ENCODE data around the gene ADCY10. TPM values are rescaled to one million over a fixed set of nuclear protein-coding genes. Genes with fewer than 3 reads are reported as not detected.

ADCY10 gene
- total and polyA plus RNA-seq, 2 experiments from 2014 or later: not detected

DNA sequence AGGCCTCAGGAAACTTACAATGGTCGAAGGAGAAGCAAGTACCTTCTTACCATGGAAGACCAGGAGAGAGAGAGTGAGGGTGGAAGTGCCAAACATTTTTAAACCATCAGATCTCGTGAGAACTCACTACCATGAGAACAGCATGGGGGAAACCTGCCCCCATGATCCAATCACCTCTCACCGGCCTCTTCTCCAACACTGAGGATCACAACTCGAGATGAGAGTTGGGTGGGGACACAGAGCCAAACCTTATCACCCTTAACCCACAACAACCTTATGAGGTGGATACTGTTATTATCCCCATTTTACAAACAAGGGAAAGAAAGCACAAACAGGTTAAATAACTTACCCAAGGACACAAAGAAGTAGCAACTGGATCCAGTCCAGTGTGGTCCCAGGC lies 111.7 kb downstream of the ADCY10 start:
- no peak for DNase-seq (ENCODE audit: low spot score)
- peaks cover 2% of the 10 kb centered on the region; the same call in 2 of the 3 replicates for H3K4me1 Mint-ChIP-seq
- H3K79me2 ChIP-seq (replicated peaks; ENCODE audit: insufficient read depth): no peaks in the 10 kb centered on the region
- ATAC-seq: no peak
- no peaks in the 10 kb centered on the region for H4K20me1 ChIP-seq (replicated peaks; ENCODE audit: insufficient read depth)
- H3K4me3 Mint-ChIP-seq: no peak overlapping the region
- peaks cover 5% of the 10 kb centered on the region; the same call in 1 of the 2 replicates for H3K9me2 ChIP-seq (ENCODE audit: insufficient read depth)
- H3K27ac ChIP-seq (ENCODE audit: low read depth): no peak overlapping the region
- H3K27ac Mint-ChIP-seq: no peak overlapping the region
- 0 out of 2 replicates have a peak, but pooled peaks cover 2% of the 10 kb centered on the region for H3F3A ChIP-seq (replicated peaks; ENCODE audit: low read depth)
- TF ChIP-seq POLR2AphosphoS5 (IDR thresholded peaks at IDR 0.05; ENCODE audit: low read depth): no peak
- no peak for TF ChIP-seq CREB1 (CRISPR knock-in tag; IDR thresholded peaks at IDR 0.05; ENCODE audit: low read depth)
- TF ChIP-seq NANOG (IDR thresholded peaks at IDR 0.05; ENCODE audit: borderline replicate concordance): no peak
- TF ChIP-seq JUNB (IDR thresholded peaks at IDR 0.05; ENCODE audit: unreplicated experiment): no peak
- TF ChIP-seq STAT1 (IDR thresholded peaks at IDR 0.05; ENCODE audit: unreplicated experiment): no peak
- TF ChIP-seq, protein P1, sequence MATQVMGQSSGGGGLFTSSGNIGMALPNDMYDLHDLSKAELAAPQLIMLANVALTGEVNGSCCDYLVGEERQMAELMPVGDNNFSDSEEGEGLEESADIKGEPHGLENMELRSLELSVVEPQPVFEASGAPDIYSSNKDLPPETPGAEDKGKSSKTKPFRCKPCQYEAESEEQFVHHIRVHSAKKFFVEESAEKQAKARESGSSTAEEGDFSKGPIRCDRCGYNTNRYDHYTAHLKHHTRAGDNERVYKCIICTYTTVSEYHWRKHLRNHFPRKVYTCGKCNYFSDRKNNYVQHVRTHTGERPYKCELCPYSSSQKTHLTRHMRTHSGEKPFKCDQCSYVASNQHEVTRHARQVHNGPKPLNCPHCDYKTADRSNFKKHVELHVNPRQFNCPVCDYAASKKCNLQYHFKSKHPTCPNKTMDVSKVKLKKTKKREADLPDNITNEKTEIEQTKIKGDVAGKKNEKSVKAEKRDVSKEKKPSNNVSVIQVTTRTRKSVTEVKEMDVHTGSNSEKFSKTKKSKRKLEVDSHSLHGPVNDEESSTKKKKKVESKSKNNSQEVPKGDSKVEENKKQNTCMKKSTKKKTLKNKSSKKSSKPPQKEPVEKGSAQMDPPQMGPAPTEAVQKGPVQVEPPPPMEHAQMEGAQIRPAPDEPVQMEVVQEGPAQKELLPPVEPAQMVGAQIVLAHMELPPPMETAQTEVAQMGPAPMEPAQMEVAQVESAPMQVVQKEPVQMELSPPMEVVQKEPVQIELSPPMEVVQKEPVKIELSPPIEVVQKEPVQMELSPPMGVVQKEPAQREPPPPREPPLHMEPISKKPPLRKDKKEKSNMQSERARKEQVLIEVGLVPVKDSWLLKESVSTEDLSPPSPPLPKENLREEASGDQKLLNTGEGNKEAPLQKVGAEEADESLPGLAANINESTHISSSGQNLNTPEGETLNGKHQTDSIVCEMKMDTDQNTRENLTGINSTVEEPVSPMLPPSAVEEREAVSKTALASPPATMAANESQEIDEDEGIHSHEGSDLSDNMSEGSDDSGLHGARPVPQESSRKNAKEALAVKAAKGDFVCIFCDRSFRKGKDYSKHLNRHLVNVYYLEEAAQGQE (IDR thresholded peaks at IDR 0.05; ENCODE audit: unreplicated experiment): no peak
- TF ChIP-seq, protein P2, sequence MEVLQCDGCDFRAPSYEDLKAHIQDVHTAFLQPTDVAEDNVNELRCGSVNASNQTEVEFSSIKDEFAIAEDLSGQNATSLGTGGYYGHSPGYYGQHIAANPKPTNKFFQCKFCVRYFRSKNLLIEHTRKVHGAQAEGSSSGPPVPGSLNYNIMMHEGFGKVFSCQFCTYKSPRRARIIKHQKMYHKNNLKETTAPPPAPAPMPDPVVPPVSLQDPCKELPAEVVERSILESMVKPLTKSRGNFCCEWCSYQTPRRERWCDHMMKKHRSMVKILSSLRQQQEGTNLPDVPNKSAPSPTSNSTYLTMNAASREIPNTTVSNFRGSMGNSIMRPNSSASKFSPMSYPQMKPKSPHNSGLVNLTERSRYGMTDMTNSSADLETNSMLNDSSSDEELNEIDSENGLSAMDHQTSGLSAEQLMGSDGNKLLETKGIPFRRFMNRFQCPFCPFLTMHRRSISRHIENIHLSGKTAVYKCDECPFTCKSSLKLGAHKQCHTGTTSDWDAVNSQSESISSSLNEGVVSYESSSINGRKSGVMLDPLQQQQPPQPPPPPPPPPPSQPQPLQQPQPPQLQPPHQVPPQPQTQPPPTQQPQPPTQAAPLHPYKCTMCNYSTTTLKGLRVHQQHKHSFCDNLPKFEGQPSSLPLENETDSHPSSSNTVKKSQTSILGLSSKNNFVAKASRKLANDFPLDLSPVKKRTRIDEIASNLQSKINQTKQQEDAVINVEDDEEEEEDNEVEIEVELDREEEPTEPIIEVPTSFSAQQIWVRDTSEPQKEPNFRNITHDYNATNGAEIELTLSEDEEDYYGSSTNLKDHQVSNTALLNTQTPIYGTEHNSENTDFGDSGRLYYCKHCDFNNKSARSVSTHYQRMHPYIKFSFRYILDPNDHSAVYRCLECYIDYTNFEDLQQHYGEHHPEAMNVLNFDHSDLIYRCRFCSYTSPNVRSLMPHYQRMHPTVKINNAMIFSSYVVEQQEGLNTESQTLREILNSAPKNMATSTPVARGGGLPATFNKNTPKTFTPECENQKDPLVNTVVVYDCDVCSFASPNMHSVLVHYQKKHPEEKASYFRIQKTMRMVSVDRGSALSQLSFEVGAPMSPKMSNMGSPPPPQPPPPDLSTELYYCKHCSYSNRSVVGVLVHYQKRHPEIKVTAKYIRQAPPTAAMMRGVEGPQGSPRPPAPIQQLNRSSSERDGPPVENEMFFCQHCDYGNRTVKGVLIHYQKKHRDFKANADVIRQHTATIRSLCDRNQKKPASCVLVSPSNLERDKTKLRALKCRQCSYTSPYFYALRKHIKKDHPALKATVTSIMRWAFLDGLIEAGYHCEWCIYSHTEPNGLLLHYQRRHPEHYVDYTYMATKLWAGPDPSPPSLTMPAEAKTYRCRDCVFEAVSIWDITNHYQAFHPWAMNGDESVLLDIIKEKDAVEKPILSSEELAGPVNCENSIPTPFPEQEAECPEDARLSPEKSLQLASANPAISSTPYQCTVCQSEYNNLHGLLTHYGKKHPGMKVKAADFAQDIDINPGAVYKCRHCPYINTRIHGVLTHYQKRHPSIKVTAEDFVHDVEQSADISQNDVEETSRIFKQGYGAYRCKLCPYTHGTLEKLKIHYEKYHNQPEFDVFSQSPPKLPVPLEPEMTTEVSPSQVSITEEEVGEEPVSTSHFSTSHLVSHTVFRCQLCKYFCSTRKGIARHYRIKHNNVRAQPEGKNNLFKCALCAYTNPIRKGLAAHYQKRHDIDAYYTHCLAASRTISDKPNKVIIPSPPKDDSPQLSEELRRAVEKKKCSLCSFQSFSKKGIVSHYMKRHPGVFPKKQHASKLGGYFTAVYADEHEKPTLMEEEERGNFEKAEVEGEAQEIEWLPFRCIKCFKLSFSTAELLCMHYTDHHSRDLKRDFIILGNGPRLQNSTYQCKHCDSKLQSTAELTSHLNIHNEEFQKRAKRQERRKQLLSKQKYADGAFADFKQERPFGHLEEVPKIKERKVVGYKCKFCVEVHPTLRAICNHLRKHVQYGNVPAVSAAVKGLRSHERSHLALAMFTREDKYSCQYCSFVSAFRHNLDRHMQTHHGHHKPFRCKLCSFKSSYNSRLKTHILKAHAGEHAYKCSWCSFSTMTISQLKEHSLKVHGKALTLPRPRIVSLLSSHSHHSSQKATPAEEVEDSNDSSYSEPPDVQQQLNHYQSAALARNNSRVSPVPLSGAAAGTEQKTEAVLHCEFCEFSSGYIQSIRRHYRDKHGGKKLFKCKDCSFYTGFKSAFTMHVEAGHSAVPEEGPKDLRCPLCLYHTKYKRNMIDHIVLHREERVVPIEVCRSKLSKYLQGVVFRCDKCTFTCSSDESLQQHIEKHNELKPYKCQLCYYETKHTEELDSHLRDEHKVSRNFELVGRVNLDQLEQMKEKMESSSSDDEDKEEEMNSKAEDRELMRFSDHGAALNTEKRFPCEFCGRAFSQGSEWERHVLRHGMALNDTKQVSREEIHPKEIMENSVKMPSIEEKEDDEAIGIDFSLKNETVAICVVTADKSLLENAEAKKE (CRISPR knock-in tag; IDR thresholded peaks at IDR 0.05): no peak
- TF ChIP-seq ZNF114 (CRISPR knock-in tag; IDR thresholded peaks at IDR 0.05): no peak
- no peak for TF ChIP-seq ZNF331 (CRISPR knock-in tag; IDR thresholded peaks at IDR 0.05; ENCODE audit: low read depth)
- TF ChIP-seq EZH2 (IDR thresholded peaks at IDR 0.05; ENCODE audit: low read depth, unreplicated experiment): no peak
- TF ChIP-seq, protein P3, sequence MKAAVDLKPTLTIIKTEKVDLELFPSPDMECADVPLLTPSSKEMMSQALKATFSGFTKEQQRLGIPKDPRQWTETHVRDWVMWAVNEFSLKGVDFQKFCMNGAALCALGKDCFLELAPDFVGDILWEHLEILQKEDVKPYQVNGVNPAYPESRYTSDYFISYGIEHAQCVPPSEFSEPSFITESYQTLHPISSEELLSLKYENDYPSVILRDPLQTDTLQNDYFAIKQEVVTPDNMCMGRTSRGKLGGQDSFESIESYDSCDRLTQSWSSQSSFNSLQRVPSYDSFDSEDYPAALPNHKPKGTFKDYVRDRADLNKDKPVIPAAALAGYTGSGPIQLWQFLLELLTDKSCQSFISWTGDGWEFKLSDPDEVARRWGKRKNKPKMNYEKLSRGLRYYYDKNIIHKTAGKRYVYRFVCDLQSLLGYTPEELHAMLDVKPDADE (IDR thresholded peaks at IDR 0.05): no peak
- TF ChIP-seq, protein P4, sequence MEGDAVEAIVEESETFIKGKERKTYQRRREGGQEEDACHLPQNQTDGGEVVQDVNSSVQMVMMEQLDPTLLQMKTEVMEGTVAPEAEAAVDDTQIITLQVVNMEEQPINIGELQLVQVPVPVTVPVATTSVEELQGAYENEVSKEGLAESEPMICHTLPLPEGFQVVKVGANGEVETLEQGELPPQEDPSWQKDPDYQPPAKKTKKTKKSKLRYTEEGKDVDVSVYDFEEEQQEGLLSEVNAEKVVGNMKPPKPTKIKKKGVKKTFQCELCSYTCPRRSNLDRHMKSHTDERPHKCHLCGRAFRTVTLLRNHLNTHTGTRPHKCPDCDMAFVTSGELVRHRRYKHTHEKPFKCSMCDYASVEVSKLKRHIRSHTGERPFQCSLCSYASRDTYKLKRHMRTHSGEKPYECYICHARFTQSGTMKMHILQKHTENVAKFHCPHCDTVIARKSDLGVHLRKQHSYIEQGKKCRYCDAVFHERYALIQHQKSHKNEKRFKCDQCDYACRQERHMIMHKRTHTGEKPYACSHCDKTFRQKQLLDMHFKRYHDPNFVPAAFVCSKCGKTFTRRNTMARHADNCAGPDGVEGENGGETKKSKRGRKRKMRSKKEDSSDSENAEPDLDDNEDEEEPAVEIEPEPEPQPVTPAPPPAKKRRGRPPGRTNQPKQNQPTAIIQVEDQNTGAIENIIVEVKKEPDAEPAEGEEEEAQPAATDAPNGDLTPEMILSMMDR (conservative IDR thresholded peaks at IDR 0.05; ENCODE audit: low read depth in 2 of 2): no peak
- TF ChIP-seq EZH2phosphoT487 (IDR thresholded peaks at IDR 0.05; ENCODE audit: unreplicated experiment): no peak
- H3K4me2 ChIP-seq: no peak overlapping the region
- H2AFZ ChIP-seq: no peak overlapping the region
- no peaks in the 10 kb centered on the region for H3K27me3 ChIP-seq (ENCODE audit: insufficient read depth)
- no peak overlapping the region for H3K4me3 ChIP-seq
- peaks cover 37% of the 10 kb centered on the region for H3K9me3 Mint-ChIP-seq
- H3K27me3 Mint-ChIP-seq (ENCODE audit: insufficient read depth, low read depth, poor library complexity): peaks cover 7% of the 10 kb centered on the region
- peaks cover 24% of the 10 kb centered on the region for H3K36me3 Mint-ChIP-seq (ENCODE audit: low read depth)
- H3K4me1 ChIP-seq (ENCODE audit: insufficient read depth): peaks cover 3% of the 10 kb centered on the region; the same call in 1 of the 2 replicates
- 0 out of 2 replicates have a peak, but pooled peaks cover 3% of the 10 kb centered on the region for H3K36me3 ChIP-seq (ENCODE audit: insufficient read depth)

Data from GM23338 (cell line).